GM13977 (cell line): ENCODE results near the gene WNK4.

Experiments used
- DNase-seq: peaks from one replicate; pipeline ENCODE4 v3.0.0; 2012; ENCODE audit warnings: low spot score
- CTCF ChIP-seq: IDR thresholded peaks from 2 replicates; pipeline ENCODE4 v1.5.1; 2012; ENCODE audit warnings: mild to moderate bottlenecking, control low read depth; ENCODE audit not compliant: insufficient read depth; ENCODE audit errors: extremely low read depth, missing control alignments
- in situ Hi-C: fragments of 300-500 bp; cut with MboI; formaldehyde crosslinking; loops from one replicate; pipeline ENCODE4 v1.12.0; 2022; ENCODE audit warnings: low sequenced_read_pairs, low pct_unique_long_range_greater_than_20kb, mixed read lengths, inconsistent platforms; ENCODE audit not compliant: unreplicated experiment

The WNK4 gene

GRCh38 chr17:42748202-42748907 is 32.1 kb upstream of the WNK4 start:
- in situ Hi-C loops = no loop called here
- TF ChIP-seq CTCF = no peak
- no peak for DNase-seq

- no peak for TF ChIP-seq CTCF
- in situ Hi-C loops = no loop called here
- no peak for DNase-seq
Observed at GRCh38 chr17:42748908-42749798, 31.3 kb upstream of the WNK4 start.

- TF ChIP-seq CTCF = no peak
- in situ Hi-C loops = no loop called here
- no peak for DNase-seq
Observed at GRCh38 chr17:42750739-42751344, 29.6 kb upstream of the WNK4 start.

- TF ChIP-seq CTCF = no peak
- in situ Hi-C loops = no loop called here
- no peak for DNase-seq
Observed at GRCh38 chr17:42751628-42752027, 28.8 kb upstream of the WNK4 start.

- DNase-seq = no peak
- in situ Hi-C loops = loop anchor here (5.0 kb wide), 1 partner anchor 32 kb away; no protein-coding TSS in a partner anchor
- TF ChIP-seq CTCF = no peak
Observed at GRCh38 chr17:42754782-42755181, 25.6 kb upstream of the WNK4 start.

GRCh38 chr17:42759982-42760651 is 20.3 kb upstream of the WNK4 start:
- TF ChIP-seq CTCF = no peak
- peak; percentile 56 for DNase-seq
- in situ Hi-C loops = loop anchor here (5.0 to 10.0 kb wide), 2 partner anchors 38 to 185 kb away; partner anchors contain the start of gene PSMC3IP
